Fibroblast of the conjunctiva (primary cell): ENCODE measurements around the gene TRAIP.
"Not testable (repeated sequence)": the region's sequence is repeated elsewhere in the genome, so short reads cannot be mapped to it uniquely, and the experiment has no call there.

Source experiments
- DNase-seq: peaks from one replicate; pipeline ENCODE4 v3.0.0-alpha.2; 2010; ENCODE audit warnings: low read depth

Gene TRAIP

DNA sequence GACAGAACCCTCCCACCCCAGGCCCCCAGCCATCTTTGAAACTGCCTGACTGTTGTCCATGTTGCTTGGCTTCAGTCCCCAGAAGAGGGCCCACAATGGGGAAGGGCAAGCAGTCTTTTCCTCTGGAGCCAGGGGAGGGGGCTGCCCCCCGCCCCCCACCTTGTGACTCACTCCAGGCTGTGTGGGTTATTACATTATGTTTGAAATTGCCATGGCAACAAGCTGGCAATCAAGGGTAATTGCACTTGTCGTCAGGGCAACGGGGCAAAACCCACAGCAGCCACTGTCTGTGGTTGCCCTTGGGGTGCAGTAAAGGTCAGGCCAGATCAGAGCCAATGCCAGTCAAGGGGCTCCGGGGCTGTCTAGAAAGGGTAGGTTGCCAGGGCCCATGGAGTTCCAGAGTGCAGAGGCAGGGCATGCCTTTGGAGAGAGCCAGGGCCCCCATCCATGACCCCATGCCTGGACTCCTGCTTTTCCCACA, 16.5 kb upstream of the TRAIP start:
- DNase-seq, result no peak

DNA sequence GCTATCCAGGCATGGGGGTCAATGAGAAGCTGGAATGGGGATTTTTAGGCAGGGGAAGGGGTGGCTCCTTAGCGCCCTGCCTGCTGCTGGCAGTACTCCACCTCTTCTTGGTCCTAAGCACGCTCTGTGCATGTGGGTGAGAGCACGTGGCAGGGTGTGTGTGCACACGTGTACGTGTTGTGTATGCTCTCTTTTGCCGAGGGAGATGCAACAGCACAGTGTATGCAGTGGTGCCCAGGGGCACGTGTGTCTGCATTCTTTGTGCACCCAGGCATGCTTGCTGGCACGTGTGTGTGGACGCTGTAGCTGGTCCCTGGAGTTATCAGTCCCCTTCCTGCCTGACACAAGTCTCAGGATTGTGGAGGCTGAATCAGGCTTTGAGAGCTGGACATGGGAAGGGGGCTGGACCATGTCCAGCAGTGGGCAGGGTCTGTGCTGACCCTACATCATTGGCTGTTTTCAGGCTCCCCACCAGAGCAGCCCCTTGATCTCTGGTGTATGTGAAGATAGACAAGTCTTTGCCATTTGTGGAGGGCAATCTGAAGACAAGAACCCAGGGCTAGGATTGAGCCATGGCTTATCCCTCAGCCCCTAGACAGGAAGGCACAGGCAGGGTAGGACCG, 15.3 kb upstream of the TRAIP start:
- DNase-seq, result no peak

DNA sequence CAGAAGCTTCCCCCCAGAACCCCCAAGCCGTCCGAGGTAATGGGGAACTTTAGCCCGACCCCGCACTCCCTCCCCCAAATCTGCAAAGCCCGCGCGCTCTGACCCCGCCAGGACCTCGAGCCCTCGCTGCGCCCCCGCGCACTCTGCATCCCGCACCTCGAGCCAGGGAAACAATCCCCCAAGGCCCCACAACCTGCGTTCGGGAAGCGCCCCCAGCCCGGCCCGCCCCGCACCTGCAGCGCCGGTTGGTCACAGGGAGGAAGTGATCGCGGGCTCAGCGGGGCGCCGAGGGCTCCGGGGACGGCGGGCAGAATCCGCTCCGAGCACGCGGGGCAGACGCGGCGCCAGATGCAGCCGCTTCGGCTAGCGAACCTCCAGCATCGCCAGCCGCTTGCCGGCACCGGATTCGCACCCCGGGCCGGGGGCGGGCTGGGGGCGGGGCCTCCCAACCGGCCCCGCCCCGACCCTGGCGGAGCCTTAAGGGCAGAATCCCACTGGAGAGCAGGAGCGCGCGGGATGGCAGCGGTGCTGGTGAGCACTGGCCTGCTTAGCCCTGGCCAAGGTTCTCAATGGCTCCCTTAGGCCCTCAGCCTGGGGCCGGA, 13.3 kb upstream of the TRAIP start, which contains the start of gene CAMKV:
Gene CAMKV, minus strand, starts transcription at position 382 of the 602 bp plus-strand sequence. CDS start 7,518 bp downstream, outside the sequence.
- DNase-seq, result no peak

- DNase-seq, result no peak
These were observed 12.6 kb upstream of the TRAIP start for GRCh38 chr3:49868862-49869466.

DNA sequence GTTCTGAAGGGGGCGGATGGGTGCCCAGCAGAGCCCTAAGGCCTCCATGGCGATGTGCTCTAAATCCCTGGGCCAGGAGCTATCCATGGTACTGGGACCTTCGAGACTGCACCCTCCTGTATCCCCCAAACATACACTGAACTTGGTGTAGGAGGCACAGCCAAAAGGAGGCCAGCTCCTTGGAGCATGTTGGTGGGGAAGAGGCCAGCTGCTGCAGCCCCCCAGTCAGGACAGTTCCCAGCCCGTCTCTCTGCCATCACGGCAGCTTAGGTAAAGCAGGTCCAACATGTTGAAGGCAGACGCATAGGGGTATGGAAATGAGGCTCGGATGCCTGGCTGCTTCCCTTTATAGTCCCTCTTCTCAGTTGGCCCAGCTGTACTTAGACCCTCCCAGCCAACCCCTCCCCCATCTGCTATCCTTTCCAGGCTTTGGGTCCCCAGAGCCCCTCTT, 11.5 kb upstream of the TRAIP start:
- DNase-seq, result no peak

DNA sequence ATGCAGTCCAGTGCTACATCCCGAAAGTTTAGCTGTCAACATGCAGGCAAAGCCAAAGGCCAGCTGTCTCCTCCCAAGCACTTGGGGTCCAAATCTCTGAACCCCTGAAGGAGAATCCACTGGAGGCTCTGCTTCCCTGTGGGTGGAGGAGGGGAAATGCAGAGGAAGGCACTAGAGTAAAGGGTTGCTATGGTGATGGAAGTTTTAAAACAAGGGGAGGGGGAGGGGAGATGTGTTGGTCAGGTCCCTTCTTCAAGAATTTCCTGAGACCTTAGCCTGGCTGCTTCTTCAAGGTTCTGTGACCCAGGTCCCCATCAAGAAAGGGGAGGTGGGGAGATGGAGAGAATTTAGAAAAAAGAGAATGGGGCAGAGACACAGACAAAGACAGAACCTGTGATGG, 11.0 kb upstream of the TRAIP start:
- DNase-seq, result no peak

- DNase-seq, result no peak
These were observed 8.9 kb upstream of the TRAIP start for GRCh38 chr3:49865198-49865784.

DNA sequence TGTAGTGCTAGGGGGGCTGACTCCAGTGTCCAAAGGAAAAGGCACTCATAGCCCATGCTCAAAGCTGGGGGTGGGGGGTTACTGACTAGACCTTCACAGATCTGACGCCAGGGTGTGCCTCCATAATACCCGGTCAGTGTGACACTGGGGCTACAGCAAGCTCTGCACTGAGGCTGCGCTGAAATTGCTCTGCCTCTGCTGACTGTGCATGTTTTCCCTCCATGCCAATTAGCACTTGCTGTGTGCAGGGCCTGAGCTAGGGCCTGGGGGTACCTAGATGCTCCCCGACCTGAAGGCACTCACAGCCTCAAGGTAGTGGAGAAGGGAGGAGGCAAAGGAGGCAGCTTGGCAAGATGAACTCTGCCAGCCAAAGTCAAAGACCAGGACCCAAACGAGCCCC, 8.1 kb upstream of the TRAIP start:
- no peak for DNase-seq

DNA sequence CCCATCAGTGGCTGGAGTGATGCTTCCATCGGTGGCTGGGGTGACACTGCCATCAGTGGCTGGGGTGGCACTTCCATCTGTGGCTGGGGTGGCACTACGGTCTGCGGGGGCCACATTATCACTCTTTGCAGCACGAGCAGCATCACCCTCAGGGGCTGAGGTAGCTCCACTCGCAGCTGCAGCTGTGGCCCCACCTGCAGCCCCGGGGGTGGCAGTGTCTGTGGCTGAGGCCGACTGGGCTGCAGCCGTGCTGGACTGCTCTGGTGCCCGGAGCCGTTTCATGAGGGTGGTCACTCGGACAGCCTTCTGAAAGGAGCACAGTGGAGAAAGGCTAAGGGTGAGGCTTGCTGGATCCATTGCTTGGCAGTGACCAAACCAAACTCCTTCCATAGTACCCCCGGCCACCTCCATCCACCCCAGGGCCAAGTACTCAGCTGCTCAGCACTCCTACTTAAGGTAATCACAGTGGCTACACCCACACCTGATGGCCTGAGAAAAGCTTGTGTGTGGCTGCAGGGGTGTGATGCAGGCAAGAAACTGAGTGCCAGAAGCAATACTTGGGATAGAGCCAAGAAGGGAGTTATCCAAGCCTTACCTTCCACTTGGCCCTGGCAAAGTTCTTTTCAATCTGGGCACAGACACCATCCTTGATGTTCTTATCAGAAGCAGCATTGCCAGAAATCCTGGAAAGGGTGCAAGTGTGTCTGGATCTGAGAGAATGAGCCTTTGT, 3.4 kb upstream of the TRAIP start:
- no peak for DNase-seq

DNA sequence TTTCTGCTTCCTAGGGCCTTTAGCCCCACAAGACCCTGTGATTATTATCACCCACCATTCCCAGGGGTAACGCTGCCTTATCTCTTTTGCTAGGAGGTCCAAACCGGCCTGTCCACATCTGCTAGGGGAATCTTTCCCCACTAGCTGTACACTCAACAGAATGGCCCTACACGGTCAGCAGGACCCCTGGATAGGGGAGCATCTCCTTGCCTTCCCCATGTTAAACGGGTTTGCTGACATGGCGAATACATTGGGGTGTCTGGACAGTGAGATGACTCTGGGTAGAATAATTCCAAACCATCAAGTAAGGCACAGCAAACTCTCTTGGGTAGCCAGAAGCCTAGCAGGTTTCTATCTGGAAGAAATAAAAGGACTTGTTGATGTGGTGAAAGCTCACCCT, 702 bp downstream of the TRAIP start:
- no peak for DNase-seq

DNA sequence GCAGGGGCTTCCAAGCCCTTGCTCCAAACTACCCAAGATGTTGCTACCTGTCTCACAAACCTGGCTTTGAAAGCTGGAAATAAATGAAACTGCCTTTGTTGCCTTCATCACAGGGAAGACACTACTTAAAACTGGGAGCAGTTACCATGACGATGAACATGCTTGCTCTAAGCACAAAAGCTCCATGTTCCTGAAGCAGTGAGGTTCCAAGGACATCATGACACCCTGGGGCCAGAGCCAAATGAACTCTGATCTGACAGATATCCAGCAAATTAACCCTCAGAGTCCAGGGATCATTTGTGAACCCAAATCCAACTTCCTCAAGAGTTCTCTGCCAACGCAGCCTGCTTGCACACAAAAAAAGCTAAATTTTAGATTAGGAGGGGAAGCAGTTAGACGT, 10.7 kb downstream of the TRAIP start:
- DNase-seq, result no peak

DNA sequence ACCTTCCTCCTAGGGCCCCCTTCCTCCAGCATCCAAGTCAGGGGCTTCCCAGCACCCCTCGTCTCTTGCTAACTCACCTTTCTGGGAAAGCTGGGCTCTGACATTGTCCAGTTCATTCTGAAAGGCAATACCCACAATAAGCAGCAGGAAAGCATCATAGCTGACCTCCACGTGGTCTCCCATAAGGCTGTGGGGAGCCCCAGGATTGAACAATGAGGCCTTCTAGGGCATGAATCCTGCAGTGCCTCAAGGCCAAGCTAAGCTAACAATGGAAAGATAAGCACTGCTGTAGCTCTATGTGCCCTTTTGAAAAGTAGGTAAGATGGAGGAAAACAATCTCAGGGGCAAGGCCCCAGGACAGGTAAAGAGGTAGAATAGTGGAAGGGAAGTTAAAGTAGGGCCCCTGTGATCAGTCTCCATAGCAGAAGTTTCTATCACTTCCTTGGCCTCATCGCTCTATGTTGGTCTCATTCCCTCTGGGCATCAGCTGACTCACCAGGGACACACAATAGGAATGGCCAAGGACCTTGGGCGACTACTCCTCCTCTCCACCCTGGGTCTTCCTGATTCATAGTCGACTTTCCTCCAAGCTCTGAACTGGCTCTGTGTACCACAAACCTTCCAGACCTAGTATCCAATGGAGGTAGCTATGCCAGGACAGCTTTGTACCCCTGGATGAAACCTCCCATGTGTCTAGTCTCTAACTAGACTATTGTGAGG, 11.7 kb downstream of the TRAIP start:
- no peak for DNase-seq

DNA sequence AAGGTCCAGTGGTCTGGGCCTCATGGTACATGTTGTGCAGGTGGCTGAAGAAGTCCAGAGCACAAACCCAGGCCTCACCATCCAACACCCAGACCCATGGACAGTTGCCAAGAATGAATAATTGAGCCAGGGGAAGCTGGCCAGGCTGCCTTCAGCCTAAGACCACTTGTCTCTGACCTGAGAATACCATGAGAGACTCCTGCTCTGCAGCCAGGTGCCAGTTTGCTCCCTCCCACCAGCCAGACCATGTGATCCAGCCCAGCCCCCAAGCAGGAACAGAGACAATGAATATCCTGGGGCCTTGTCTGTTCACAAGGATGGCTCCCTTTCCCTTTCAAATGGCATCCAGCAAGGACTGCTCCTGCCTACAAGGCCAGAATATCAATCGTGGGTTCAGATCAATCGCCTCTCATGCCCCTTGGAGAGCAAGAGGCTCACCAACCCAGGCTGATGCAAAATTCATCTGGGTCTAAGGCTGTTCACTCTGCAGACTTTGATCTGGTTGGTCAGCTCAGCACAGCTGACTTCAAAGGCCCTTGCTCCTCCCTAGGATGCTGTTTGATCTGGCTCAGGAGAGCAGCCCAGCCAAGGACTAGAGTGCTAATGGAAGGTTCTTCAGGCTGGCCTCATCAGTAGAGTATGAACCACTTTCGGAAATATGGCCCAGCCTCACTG, 13.4 kb downstream of the TRAIP start:
- no peak for DNase-seq

DNA sequence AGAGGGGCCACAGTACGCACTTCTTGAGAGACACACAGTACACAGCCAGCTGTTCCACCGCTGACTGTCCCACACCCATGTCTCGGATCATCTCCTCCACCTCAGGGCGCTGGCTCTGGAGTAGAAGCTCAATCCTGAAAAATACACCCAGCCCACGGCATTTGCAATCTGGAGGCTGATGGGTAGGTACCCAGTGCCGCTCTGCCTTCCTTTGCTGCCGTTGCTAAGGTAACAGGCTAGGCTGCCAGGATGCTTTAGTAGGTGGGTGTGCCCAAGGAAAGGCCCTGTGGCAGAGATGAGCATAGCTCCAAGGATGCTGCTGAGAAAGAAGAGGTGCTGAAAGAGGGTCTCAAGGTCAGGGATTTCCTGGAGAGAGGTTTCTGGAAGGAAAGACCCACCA, 14.6 kb downstream of the TRAIP start:
- no peak for DNase-seq

GRCh38 chr3:49841126-49841696, 15.2 kb downstream of the TRAIP start:
- no peak for DNase-seq

DNA sequence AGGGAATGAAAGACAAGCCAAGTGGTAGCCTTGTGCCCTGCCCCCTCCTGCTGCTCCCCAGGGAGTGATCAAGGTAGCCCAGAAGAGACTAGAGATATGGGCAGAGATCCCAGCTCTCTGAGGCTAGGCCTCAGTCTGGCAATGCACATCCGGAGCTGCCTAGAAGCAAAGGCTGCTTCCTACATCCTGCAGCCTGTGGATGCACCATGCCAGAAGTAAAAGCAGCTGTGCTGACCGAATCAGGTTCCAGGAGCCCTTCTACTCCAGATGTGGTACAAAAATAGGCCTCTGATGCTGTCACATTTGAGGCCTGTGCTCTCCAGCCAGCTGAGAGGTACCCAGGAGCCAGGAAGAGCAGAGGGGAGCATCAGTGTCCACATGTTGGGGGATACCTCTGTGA, 16.0 kb downstream of the TRAIP start:
- DNase-seq, result peak; percentile 22

GRCh38 chr3:49839193-49839809, 17.1 kb downstream of the TRAIP start:
- peak; percentile 79 for DNase-seq

DNA sequence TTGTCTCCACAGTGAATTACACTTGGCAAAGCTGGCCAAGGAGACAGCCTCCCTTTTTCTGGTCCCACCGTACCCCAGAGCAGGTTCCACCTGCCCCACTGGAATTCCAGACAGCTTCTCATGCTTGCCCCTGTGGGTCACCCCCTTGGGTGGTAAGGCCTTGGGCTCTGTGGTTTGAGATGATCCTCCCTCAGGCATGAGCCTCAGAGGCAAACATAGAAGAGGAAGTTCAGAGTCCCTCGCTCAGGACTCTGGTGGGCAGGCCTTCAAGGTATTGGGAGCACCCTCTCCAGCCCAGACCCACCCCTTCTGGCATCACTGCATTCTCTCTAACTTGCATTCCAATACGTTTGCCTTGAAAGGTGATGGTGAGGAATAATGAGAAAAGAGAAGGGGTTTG, 25.0 kb downstream of the TRAIP start:
- DNase-seq, result no peak

GRCh38 chr3:49826016-49826415, 30.3 kb downstream of the TRAIP start:
- no peak for DNase-seq

- DNase-seq, result not testable (repeated sequence)
These were observed 33.2 kb downstream of the TRAIP start for GRCh38 chr3:49823131-49823530.
